Islet precursor cell (in vitro differentiated cells): Measurements from ENCODE around the gene SPG7.
"Not testable (repeated sequence)": the region's sequence is repeated elsewhere in the genome, so short reads cannot be mapped to it uniquely, and the experiment has no call there.

ENCODE experiments used
- DNase-seq: peaks from one replicate; pipeline ENCODE4 v3.0.0-alpha.2; 2018

Gene SPG7

GRCh38 chr16:89565506-89566372 lies 57.5 kb downstream of the SPG7 start:
- DNase-seq, result peak; percentile 81

- no peak for DNase-seq
Observed at GRCh38 chr16:89567656-89568594, 59.7 kb downstream of the SPG7 start.

DNA sequence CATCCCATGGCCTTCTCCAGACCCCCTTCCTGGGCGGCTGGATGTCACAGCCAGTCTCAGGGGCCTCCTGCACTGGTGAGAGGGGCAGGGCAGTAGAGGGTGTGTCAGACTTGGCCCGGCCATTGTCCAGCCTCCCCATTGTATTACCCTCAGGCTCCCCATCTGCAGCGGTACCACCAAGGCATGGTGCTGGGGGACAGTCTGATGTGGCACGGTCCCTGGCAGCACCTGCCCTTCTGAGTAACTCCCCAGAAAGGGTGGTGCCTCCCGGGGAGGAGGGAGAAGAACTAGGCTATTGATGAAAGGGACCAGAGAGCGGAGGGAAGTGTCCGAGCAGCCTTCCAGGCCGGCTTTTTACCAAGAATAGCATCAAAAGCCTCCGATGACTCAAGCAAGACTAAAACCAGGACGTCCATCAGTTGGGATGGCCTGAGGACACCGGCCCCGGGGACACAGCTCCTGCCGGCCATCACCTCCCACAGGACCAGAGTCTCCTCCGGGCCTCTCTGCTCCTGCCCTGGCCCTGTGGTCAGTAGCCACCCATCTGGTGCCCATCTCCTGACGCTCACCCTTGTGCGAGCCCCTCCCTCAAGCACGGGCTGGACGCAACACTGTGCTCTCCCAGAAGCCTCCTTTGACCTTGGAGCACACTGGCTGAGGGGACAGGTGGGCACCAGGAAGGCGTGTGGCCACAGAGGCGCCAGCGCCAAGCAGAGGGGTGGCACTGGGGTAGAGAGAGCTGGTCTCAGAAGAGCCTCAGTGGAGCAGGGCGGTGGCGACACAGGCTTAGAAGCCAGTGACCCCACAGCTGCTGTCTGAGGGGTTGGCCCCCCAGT lies 61.5 kb downstream of the SPG7 start:
- DNase-seq, result no peak

DNA sequence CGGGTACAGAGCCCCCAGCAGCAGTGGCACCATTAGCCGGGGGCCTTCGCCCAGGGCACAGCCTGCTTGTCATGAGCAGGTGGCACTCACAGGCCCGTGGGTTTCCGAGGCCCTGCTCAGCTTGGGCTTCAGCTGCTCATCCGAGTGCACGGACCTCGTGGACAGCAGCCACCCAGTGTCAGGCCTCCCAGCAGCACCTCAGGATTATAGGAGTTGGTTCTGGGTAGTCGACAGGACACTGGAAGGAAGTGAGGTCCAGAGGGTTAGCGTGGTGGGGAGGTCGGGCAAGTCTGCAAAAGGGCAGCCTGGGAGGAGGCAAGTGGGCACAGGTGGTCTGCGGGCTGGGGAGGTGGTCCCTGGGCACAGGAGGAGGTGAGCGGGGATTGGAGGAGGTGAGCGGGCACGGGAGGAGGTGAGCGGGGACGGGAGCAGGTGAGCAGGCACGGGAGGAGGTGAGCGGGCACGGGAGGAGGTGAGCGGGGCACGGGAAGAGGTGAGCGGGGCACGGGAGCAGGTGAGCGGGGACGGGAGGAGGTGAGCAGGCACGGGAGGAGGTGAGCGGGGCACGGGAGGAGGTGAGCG lies 62.2 kb downstream of the SPG7 start:
- no peak for DNase-seq

GRCh38 chr16:89570983-89571598 lies 62.9 kb downstream of the SPG7 start:
- not testable (repeated sequence) for DNase-seq

GRCh38 chr16:89571636-89572035 lies 63.4 kb downstream of the SPG7 start:
- DNase-seq, result no peak

DNA sequence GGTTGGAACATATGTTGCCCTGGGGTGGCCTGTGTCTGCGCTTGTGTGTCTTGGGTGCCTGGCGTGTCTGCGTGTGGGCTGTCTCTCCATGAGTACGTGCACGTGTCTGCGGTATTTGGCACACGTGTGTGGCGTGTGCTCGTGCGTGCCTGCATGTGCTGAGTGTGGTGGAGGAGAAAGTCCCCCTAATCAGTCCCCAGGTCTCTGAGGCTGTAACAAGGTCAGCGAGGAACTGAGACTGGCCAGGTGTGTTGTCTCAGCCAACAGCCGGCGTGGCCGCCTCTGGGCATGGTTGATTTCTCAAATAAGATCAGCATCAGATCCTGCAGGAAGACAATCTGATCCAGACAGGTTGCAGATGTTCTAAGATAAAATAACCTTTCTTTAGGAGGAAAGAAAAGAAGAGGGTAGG lies 63.9 kb downstream of the SPG7 start:
- no peak for DNase-seq

DNA sequence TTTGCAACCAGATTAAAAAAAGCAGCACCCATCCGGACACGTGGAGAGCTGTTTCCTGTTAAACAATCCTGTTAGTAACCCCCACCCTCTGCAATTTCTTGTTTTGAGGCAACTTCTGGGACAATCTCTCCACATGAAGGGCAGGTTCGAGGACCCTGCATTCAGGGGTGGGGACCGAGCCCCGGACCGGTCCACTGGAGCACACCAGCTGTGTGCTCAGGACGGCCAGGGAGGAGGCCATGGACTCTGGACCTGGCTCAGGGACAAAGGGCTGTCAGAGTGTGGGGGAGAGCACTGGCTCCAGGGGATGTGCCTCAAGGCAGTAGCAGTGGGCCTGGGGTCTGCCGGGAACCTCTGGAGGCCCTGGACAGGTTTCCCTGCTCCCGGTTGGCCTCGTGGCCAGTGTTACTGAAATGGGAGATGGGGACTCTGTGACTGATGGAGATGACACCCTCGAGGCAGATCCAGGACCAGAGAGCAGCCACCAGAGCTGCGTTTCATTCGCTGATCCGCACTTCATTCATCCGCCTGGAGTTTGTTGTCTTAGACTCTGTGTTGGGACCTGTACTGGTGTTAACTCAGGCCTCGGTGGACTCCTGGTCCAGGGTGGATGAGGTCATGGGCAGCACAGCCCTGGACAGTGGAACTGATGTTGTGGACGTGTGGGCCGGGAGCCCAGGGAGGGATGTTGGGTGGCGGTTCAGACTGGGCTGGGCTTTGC lies 64.4 kb downstream of the SPG7 start:
- DNase-seq, result no peak

GRCh38 chr16:89573826-89574680 lies 65.8 kb downstream of the SPG7 start:
- DNase-seq, result peak; percentile 79

DNA sequence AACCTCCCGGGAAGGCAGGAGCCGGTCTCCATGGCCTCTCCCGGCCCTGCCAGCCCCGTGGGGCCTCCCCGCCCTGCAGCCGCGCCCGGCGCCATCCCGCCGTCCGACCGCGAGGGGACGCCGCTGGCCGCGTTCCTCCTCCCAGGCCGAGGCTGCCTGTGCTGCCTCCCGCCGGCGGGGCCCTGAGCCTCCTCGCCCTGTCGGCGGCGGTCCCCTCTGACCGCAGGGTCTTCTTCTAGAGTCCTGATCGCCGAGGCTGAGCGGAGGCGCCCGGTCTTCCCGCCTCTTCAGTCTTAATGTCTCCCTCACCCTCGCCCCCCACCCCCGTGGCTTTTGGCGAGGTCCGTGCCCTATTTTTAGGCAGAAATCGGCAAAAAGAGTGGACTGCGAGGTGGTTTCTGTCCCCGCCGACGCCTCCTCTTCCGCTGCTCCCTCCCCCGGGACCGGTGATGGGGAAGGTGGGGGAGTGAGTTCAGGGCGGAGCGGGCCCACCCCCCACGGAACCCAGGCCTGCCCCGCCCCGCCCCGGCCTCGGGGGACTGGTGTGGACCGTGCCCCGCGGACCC lies 66.6 kb downstream of the SPG7 start:
- peak; percentile 91 for DNase-seq

- DNase-seq, result no peak
Observed at GRCh38 chr16:89575247-89576152, 67.3 kb downstream of the SPG7 start, which contains the start of gene CPNE7. CPNE7 (plus strand) TSS chr16:89575758; CDS start chr16:89575898, 140 bp downstream.

GRCh38 chr16:89576153-89577054 lies 68.2 kb downstream of the SPG7 start:
- no peak for DNase-seq

DNA sequence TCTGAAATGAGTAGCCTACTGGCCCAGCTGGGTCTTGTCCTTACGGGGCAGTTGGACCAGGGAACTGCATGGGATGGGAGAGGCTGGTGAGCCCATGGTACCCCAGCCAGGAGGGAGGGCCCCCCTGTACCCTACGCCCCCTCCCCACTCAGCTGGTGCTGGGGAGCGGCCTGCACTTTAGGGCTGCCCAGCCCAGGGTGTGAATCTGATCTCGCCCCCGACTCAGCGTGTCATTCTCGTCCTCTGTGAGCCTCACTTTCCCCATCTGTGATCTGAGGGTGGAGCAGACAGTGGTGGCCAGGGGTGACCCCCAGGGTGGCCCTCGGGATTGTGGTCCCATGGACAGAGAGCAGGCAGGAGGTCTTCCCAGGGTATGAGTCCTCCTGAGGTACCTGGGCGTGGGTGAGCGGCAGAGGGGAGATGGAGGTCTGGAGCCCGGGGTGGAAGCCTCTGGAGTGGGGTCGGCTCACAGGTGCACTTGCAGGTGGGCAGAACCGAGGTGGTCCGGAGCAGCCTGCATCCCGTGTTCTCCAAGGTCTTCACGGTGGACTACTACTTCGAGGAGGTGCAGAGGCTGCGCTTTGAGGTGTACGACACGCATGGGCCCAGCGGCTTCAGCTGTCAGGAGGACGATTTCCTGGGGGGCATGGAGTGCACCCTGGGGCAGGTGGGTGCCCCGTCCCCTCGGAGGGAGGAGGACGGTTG lies 69.0 kb downstream of the SPG7 start:
- no peak for DNase-seq

DNA sequence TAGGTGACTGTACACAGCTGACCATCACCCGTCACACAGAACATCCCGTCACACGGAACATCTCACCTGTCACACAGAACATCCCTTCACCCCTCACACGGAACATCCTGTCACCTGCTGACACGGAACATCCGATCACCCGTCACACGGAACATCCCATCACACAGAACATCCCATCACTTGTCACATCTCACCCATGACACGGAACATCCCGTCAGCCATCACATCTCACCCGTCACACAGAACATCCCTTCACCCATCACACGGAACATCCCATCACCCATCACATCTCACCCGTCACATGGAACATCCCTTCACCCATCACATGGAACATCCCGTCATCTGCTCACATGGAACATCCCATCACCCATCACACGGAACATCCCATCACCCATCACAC lies 71.1 kb downstream of the SPG7 start:
- DNase-seq, result no peak

- DNase-seq, result peak; percentile 97
Observed at GRCh38 chr16:89581045-89581695, 73.0 kb downstream of the SPG7 start.

DNA sequence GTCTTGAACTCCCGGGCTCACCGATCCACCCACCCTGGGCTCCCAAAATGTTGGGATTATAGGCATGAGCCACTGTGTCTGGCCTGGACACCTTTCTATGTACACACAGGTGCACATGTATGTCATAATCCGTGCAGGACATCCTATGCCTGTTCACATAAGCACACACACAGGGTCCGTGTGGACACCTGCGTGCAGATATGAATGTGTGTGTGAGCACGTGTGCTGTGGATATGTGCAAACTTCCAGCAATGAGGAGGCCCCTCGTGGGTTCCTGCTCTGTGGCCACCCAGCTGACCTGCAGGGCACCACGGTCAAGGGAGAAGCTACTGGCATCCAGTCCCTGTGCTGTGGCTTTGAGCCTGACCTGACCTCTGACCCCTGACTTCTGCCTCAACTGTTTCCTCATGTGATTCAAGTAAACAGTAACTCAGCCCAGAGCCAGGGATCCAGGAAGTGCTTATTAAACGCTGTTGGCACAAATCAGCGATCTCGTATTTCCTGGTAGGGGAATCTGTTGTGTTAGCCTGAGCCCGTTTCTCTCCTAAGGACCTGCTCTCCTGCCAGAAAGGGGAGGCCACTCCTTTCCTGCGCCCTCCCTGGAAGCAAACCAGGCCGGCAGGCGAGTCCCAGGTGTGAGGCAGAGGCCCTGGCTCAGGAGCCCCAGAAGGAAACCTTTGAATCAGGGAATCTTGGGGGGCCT lies 73.8 kb downstream of the SPG7 start:
- no peak for DNase-seq
